22Rv1 (cell line): Measurements from ENCODE around the gene ELK3.

ENCODE experiments used
- CTCF ChIP-seq: fragments of 450-650 bp; IDR thresholded peaks from 2 replicates; pipeline ENCODE4 v1.5.1; 2017; ENCODE audit warnings: mild to moderate bottlenecking
- ZFX ChIP-seq: fragments of 450-650 bp; IDR thresholded peaks from 2 replicates; pipeline ENCODE4 v1.6.1; 2017; ENCODE audit warnings: antibody characterized with exemption, borderline replicate concordance

GRCh38 chr12:96215919-96216273 is 21.7 kb downstream of the ELK3 start:
- TF ChIP-seq CTCF (no peak), ZFX (no peak)
